Medulla oblongata (tissue), 1 donor: ENCODE results near the gene SIK3.

Source experiments
- DNase-seq: peaks from one replicate; pipeline ENCODE4 v3.0.0-alpha.2; 2015; ENCODE audit errors: extremely low spot score

The SIK3 gene

GRCh38 chr11:116866804-116867455 is 231.3 kb downstream of the SIK3 start:
- no peak for DNase-seq

- no peak for DNase-seq
Measured at GRCh38 chr11:116865696-116866095, 232.5 kb downstream of the SIK3 start.

- DNase-seq: no peak
Measured at GRCh38 chr11:116864531-116864930, 233.7 kb downstream of the SIK3 start.

GRCh38 chr11:116862951-116863350 is 235.3 kb downstream of the SIK3 start:
- DNase-seq: no peak

GRCh38 chr11:116862185-116862584 is 236.0 kb downstream of the SIK3 start:
- DNase-seq: no peak

GRCh38 chr11:116861539-116861938 is 236.7 kb downstream of the SIK3 start:
- no peak for DNase-seq

GRCh38 chr11:116860303-116860702 is 237.9 kb downstream of the SIK3 start:
- DNase-seq: no peak

- DNase-seq: no peak
Measured at GRCh38 chr11:116859175-116859574, 239.1 kb downstream of the SIK3 start.

- no peak for DNase-seq
Measured at GRCh38 chr11:116857936-116858335, 240.3 kb downstream of the SIK3 start.

GRCh38 chr11:116857316-116857715 is 240.9 kb downstream of the SIK3 start:
- DNase-seq: no peak

GRCh38 chr11:116856423-116856822 is 241.8 kb downstream of the SIK3 start:
- DNase-seq: no peak

- DNase-seq: no peak
Measured at GRCh38 chr11:116855413-116855812, 242.8 kb downstream of the SIK3 start.

GRCh38 chr11:116853461-116854073 is 244.7 kb downstream of the SIK3 start:
- no peak for DNase-seq

GRCh38 chr11:116852261-116853031 is 245.8 kb downstream of the SIK3 start:
- DNase-seq: peak; percentile 71

GRCh38 chr11:116851626-116852025 is 246.6 kb downstream of the SIK3 start:
- peak; percentile 41 for DNase-seq

GRCh38 chr11:116849486-116849885 is 248.7 kb downstream of the SIK3 start:
- DNase-seq: no peak

- no peak for DNase-seq
Measured at GRCh38 chr11:116849060-116849459, 249.2 kb downstream of the SIK3 start.

GRCh38 chr11:116847612-116848011 is 250.6 kb downstream of the SIK3 start:
- no peak for DNase-seq

- no peak for DNase-seq
Measured at GRCh38 chr11:116844722-116845121, 253.5 kb downstream of the SIK3 start.

- no peak for DNase-seq
Measured at GRCh38 chr11:116843661-116844060, 254.6 kb downstream of the SIK3 start.

- DNase-seq: no peak
Measured at GRCh38 chr11:116842909-116843308, 255.3 kb downstream of the SIK3 start.

GRCh38 chr11:116842117-116842516 is 256.1 kb downstream of the SIK3 start:
- no peak for DNase-seq

- no peak for DNase-seq
Measured at GRCh38 chr11:116840746-116841296, 257.4 kb downstream of the SIK3 start.
